Fibroblast of peridontal ligament (primary cell): ENCODE measurements around the gene AHI1.
A peak's percentile ranks its signal among the peaks of the same experiment; 100 is the strongest.

Experiments
- DNase-seq: peaks from one replicate; pipeline ENCODE4 v3.0.0-alpha.2; 2010; ENCODE audit errors: extremely low read depth

AHI1 gene

DNA sequence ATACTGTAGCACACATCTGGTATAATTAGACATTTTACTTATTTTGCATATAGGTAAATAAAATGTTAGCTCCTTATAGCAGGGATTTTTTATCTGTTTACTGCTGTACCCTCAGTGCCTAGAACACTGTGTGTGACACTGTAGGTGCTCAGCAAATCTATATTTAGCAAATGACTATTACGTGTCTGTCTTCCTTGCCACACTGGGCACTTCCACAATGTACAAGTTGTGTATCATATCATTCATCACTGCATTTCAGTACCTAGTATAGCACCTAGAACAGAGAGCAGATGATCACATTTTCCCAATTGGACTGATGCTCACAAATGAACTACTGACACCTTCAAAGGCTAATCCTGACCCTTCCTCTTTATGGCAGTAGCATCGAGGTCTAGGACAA, 200.8 kb downstream of the AHI1 start:
- no peak for DNase-seq

DNA sequence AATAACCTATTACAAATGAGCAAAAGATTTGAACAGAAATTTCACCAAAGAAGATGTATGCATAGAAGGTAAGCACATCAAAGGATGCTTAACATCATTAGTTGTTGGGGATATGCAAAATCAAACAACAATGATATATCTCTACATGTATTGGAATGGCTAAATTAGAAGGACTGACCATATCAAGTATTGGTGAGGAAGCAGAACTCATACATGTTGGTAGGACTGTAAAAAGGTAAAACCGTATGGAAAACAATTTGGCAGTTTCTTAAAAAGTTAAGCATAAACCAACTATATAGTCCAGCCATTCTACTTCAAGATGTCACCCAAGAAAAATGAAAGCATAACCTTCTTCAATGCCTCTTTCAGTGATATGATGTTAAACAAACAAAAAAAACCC, 202.5 kb downstream of the AHI1 start:
- no peak for DNase-seq

DNA sequence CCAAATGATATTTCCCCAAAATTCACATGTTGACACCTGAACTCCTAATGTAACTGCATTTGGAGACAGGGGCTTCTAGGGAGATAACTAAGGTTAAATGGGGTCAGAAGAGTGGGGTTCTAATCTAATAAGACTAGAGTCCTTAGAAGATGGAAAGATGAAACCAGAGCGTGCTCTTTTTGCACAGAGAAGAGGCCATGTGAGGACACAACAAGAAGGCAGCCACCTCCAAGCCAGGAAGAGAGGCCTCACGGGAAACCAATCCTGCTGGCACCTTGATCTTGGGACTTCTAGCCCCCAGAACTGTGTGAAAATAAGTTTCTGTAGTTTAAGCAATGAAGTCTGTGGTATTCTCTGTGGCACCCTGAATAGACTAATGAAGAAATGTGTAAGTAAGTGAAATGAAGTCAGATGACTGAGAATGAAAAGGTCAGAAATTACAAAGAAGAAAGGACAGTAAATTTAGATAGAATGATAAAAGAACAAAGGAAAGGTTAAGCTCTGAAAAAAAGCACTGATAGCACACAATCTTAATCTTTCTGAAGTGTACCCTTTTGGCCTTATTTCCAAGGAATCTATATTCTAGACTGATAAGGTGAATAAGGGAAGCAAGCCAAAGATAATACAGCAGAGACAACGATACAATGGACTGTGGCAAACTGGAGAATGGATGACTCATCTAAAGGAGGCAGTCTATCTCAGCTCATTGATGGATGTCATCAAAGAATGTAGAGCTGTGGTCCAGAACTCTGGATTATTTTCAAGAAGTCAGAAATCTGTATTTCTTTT, 206.1 kb downstream of the AHI1 start:
- no peak for DNase-seq

DNA sequence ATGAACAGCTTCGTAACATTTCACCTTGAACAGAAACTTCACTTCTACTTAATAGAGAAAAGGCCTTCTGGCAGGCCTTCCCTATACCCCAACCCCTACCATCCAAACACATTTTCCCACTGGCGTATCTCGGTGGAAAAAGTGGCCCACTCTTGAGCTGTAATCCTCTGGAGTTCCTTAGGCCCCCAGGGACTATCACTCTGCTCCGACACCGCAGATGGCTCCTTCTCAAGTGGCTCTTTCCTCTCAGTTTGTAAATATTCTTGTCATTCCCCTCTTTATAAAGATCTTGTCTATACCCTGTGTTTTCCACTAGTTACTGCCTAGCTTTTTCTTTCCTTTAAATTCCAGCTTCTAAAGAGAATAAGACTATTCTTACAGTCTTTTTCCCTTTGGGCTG, 207.7 kb downstream of the AHI1 start:
- no peak for DNase-seq

DNA sequence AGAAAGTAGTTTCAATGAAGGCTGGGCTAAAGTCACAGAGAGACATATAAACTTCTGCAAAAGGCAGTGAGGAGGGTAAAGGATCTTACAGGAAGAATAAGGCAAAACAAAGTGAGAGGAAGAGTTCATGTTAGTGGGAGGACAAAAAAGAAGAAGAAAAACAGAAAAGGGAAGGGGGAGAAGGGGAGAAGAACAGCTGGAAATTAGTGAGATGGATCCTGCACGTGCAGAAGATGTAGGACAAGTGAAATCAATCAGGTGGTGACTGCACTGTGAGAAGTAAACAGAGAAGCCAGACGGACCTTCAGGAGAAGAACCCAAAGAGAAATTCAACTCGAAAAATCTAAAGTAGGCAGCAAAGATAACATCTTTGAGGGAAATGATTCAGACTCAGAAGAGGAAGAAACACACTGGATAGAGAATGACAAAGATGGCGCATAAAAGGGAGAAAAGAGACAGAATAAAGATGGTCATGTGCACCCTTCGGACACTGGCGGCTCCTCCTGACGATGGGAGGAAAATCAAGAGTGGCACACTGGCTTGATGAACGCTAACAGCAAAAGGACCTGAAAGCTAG, 210.5 kb downstream of the AHI1 start:
- DNase-seq: no peak

DNA sequence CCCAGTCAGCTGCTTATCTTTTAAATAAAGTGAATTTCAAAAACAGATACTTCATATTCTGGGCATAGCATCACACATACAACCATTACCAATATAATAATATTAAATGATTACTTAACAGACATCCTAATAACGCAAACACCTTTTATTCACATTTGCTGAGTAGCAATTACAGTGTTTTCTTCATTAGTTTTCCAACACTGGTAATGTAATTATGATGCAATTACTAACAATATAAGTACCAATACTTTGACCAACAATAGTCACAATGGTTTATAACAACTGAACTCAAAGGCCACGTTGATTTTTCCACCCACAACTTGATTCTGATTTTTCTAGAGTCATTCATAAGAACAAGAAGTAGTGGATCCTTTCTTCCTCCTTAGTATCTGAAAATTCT, 212.4 kb downstream of the AHI1 start:
- DNase-seq: no peak

DNA sequence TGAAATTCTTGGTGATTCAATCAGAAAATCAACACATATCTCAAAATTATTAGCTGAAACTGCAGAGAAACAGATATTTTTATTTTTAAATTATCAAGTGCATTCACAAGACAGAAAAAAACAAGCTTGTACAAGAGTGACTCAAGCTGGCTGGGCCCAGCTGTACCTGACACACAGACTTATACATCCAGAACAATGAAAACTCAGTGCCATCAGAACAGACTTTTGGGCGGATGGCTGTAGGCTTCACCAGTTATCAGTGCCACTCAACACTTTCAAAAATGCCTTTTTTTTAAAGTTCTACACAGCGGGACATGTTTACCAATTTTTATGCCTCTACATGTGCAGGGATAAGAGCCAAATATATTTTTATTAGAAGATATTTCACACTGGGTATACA, 213.6 kb downstream of the AHI1 start:
- no peak for DNase-seq

DNA sequence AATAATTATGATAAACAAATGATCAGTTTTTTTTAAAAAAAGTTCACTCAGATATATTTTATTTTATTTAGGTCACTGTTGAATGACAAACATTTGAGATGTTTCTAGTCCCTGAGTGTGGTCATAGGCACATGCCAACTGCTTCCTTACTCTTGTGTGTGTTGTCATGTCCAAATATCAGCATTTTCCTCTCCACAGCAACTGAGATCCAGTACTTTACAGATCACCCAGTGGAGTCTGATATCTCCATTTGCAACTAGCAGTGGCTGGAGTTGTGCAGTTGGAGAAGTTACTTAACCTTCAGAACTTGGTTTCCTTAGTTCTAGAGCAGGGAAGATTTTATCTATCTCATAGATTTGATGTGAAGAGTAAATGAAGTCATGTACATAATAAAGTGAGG, 215.1 kb downstream of the AHI1 start:
- DNase-seq: no peak

DNA sequence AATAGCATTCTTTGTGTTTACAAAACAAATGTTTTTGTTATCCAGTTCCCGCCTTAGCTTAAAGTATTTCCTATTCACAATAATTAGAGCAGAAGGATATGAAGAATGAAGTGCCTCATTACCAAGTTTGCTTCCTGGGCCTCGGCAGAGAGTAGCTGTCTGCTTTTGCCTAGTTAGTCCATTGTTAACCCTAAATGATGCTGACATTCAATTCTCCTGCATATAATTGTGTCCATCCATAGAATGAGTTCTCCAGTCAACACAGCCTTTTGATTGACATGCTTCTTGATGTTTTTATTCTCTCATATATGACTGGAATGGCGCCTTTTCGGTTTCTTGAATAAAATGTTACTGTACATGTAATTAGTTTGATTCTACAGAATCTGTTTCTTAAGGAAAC, 215.6 kb downstream of the AHI1 start:
- no peak for DNase-seq

DNA sequence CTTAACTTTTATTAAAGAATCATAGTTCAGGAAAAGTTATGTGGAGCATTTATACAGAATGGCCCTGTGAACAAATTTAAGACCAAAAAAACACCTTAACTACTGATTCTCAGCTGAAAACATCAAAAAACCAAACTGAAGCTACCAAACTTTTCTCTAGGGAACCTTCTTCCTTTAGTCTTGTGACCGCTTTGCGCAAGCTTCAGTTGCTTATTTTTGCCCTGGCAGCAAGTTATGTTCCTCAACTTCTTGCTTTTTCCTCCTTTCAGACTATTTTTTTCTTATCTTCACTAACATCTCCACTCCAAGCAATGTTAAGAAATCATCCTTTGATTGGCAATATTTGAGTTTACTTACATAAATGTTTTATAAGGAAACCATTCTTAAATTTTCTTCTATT, 216.3 kb downstream of the AHI1 start:
- no peak for DNase-seq

DNA sequence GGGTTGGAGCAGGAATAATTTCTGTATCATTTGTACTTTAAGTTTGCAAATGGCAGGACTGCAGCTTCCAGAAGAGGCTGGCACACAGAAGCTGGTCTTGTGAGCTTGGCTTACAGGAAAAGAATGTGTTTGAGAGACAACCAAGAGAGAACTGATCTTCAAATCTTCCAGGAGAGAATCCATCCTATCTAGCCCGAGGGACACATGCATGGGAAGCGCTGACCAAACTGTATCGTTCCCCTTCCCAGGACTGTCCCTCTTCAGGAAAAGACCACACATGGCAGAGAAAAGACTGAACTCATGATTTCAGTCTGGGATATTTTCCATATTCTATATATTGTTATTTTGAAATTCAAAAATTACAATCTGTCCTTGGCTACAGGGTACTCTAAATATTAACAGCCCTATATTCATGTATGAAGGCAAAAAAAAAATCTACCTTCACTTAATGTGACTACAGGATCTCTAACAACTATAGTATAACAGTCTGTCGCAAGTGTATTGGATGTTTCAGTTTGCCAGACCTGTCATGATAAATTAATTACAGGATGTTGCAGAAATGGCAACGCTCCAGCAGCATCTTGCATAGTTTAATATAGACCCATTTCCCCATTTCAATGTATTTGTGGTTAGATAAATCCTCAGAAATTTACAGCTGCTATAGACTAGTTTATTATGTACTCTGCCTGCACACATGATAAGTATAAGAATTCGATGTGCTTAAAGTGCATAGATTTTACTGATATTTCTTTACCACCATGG, 217.0 kb downstream of the AHI1 start:
- DNase-seq: no peak

DNA sequence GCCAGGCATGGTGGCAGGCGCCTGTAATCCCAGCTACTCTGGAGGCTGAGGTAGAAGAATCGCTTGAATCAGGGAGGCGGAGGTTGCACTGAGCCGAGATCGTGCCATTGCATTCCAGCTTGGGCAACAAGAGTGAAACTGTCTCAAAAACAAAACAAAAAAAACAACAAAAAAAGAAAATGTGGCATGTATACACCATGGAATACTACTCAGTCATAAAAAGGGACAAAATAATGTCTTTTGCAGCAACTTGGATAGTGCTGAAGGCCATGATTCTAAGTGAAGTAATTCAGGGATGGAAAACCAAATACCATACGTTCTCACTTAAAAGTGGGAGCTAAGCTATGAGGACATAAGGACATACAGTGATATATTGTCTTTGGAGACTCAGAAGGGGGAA, 220.1 kb downstream of the AHI1 start:
- no peak for DNase-seq

DNA sequence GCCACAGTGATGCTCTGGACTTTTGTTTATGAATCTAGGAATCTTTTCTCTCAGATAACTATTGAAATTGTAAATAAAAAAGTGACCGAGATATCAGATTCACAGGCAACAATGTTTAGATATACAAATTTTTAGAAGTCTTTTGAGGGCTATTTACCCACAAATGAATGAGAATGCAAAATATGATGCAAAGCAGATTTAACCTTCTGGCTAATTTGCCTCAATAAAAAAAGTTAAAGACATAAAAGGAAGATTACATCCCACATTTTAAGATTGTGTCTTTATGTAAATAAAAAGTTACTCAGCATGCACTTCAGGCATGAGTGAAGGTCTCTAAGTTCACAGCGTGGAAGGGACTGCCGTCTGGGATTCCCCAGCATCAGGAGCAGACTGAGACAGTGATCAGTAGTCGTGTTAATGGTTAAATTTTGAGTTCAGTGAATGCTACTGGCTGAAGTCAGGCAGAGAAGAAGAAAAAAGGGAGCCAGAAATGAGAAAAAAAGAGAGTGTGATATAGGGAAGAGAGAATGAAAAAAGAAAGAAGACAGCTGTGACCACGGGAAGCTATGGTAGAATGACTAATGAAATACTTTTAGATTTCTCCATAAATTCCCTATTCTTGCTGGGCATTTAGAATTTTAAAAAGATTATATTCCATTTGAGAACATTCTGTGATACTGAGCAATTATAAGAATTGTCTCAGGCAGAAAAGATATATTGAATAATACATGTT, 222.8 kb downstream of the AHI1 start:
- peak; percentile 34 for DNase-seq

DNA sequence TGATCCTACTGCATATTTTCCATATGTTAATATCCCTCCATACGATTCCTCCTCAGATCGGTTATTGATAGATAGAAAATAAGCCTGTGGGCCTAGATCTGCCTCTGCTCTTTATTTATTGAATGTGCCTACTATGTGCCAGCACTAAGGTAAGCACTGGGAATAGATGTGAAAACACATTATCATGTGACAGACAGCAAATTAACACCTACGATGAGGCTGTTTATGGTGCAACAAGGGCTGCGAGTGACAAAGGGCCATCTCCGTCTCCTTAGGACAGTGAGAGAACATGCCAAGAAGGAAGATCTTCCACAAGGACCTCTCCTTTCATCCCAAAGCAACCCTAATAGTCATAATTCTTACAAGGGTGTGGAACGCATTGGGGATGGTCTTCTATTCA, 225.9 kb downstream of the AHI1 start:
- no peak for DNase-seq

DNA sequence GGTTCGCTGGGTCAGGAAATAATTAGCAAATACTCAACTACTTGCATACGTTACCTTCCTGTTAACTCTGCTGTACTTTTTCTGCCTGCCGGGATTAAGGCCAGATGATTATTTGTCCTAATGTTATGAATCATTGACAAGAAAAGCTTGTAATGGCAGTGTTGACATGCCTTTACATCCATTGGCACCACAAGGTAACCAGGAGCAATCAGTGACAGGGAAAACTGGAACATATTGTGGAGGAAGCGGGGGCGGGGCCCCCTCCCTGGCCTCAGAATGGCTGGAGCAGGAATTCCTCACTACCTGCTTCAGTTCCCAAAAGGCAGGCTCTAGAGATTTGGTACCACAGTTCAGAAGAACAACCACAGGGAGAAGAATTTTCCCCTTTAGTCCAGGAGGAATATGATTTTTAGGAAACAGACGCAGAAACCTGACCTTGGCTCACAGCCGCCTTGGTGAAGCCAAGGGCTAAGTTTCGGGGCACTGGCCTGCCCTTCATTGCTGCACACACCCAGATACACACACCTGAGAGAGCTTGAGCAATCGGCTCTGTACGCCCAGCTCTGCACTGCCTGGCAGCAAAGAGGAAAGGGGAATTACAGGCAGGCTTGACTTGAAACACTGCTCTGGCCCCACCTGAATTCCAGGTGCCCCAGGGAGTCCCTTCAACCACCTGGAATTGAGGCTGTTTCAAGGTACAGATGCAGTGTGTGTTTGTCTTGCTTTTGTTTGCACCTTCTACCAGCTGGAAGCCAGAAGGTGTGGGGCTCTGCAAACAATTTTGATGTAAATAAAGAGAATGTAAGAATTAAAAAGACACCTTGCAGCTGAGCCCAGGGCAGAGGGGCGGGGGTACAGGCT, 226.6 kb downstream of the AHI1 start:
- no peak for DNase-seq

DNA sequence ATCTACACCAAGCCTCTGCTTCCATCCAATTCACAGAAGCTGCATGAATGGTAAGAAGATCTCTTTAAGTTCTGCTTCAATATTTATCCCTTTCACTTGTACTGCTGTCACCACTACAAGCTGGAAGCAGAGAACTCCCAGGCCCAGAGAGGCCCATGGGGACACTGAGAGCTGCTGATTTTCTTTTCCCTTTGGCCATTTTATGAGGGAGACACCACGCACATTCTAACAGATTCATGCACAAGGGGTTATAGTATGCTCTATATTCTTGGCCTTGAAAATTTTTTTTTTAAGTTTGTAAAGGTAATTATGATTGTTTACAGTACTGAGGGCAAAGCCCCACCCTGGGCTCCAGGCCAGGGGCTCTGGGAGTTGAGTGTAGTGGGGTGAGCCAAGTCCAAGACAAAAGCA, 228.1 kb downstream of the AHI1 start:
- no peak for DNase-seq

DNA sequence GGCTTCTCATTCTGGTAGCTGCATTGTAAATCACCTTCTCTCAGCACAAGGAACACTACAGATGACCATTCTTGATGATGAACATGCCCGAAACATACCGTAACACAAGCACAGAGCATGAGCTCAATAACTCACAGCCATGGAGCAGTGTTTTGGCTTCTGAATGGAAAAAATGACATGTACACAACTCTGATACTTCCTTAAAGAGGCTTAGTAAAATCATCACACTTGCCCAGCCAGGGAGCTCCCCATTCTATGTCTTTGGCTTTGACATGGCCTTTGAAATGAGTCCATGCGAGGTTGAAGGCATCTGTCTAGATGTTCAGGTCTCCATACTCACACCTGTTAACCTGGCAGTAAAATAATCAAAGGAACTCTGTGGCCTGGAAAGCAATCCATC, 228.8 kb downstream of the AHI1 start:
- no peak for DNase-seq

DNA sequence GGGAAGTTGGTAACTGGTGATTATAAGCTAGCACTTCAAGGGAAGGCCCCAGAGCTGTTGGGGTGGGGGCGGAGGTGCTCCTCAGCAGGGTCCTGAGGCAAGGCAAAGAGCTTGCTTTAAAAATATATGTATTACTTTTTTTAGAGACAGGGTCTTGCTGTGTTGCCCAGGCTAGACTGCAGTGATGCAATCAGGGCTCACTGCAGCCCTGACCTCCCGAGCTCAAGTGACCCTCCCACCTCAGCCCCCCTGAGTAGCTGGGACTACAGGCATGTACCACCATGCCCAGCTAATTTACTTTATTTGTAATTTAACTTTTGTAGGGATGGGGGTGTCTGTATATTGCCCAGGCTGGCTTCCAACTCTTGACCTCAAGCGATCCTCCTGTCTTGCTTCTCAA, 229.3 kb downstream of the AHI1 start:
- DNase-seq: no peak

DNA sequence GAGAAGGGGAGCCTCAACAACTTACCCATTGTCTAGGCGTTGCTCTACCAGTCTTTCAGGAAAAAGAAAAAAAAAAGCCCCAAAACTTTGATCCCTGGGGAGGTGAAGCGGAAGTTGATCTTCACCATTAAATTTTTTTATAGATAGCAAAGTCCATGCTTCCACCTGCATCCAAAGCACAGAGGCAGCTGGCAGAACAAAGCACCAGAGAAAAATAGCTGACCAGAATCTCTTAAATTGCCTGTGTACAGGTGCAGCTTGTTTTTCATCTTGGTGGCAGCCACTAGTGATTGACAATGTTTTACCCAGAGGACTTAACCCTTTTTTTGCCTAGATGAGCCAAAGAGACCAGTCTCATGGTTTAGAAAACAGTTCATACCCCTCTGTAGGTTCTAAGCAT, 230.5 kb downstream of the AHI1 start:
- no peak for DNase-seq

DNA sequence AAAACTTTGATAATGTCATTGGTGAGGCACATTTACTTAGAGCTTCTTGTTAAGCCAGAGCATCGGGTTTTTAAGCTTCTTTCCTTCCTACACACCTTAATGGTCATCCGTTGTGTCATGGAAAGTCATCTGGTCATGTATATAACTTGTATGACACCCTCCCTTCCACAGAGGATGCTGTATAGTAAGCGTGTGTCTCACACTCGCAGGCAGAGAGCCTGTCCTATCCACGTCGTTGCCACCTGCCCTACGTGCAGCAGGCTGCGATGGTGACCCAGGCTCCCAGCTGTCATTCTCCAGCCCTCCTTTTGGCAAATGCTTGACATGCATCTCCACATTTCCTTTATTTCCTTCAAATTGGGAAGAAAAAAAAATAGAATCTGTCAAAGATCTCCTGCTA, 230.9 kb downstream of the AHI1 start:
- DNase-seq: no peak

DNA sequence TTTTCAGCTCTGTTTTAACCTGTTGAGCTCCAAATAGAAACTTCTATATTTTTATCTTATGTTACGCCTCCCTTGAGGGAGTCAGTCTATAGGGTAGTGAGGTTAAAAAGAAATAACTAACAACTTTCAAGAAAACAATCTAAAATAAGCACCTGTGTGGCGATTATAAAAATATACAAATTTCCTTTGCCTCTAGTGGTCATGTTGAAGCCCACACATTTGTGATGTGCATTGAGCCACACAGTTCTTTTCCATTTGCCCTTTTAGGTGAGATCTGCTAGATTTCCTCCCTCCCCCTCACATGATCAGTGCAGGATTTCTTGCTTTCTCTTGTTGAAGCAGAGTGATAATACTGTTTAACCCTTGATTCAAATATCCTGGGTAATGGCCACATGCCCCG, 232.3 kb downstream of the AHI1 start:
- DNase-seq: no peak
